K562 (cell line): Measurements from ENCODE around the gene SNRNP40. TPM values are rescaled to one million over a fixed set of nuclear protein-coding genes. Genes with fewer than 3 reads are reported as not detected.

Experiments used
- ATAC-seq: fragments of 200-7000 bp; cut with Tn5 transposase; 3 replicates; pipeline ENCODE4 v1.9.1; 2020; ENCODE audit warnings: moderate library complexity
- BruUV-seq: library from RNA; stranded (reverse); fragments of 400-500 nt; replicated peaks from 2 replicates; lab custom pipeline; 2021; lab: Mats Ljungman, UMichigan
- CTCF ChIA-PET: fragments of 300-600 bp; formaldehyde crosslinking; extraction: SDS; loops from one replicate; lab custom pipeline; 2021; ENCODE audit warnings: low intra/inter-chr PET ratio; lab: Yijun Ruan, JAX
- POLR2A ChIA-PET: fragments of 300-600, 350-650 bp; sonication (Branson Sonifier 250); formaldehyde crosslinking; extraction: SDS; loops from one replicate; lab custom pipeline; 2021; ENCODE audit warnings: antibody characterized with exemption, inconsistent platforms; lab: Yijun Ruan, JAX
- DNase-seq, 4 experiments: peaks; one replicate each; pipeline versions ENCODE4 v3.0.0 to v3.0.0-alpha.2; 2011 to 2018; ENCODE audit warnings: low spot score in 3 of 4, mixed read lengths in 3 of 4; ENCODE audit errors: extremely low read depth in 1 of 4
- FAIRE-seq: peaks from 2 replicates; lab custom pipeline; 2011; peaks lifted over from hg19 to GRCh38; lab: Jason Lieb, UNC
- H2AFZ ChIP-seq: 2 replicates; pipeline ENCODE4 v1.6.0; 2011; ENCODE audit warnings: low read depth, low read length, control low read depth, inconsistent platforms
- H3K27ac ChIP-seq: fragments of 200-600 bp; 3 replicates; pipeline ENCODE4 v1.8.0; 2011; ENCODE audit warnings: low read depth, mild to moderate bottlenecking, control low read depth, inconsistent platforms, low read length, moderate library complexity, mixed read lengths; ENCODE audit errors: extremely low read depth
- H3K27me3 ChIP-seq, 2 experiments: fragments of 300-600 bp in 1 of 2; 2 replicates in 1 of 2; 3 replicates in 1 of 2; pipeline versions ENCODE4 v1.6.0 to v1.8.0; 2011; ENCODE audit warnings: inconsistent platforms in 2 of 2, low read length in 2 of 2, mild to moderate bottlenecking in 1 of 2, mixed read lengths in 1 of 2, moderate library complexity in 1 of 2; ENCODE audit not compliant: control insufficient read depth in 2 of 2, insufficient read depth in 2 of 2
- H3K36me3 ChIP-seq: fragments of 300-600 bp; 3 replicates; pipeline ENCODE4 v1.8.0; 2011; ENCODE audit warnings: mild to moderate bottlenecking, low read length, inconsistent platforms; ENCODE audit not compliant: control insufficient read depth, insufficient read depth
- H3K4me1 ChIP-seq, 2 experiments: fragments of 200-600 bp in 1 of 2; replicated peaks in 1 of 2; 2 replicates in 1 of 2; 3 replicates in 1 of 2; pipeline versions ENCODE4 v1.5.1 to v1.8.0; 2011; ENCODE audit warnings: inconsistent platforms in 2 of 2, low read length in 2 of 2, mild to moderate bottlenecking in 1 of 2, mixed read lengths in 1 of 2, moderate library complexity in 1 of 2; ENCODE audit not compliant: control insufficient read depth in 2 of 2, insufficient read depth in 2 of 2
- H3K4me2 ChIP-seq: 2 replicates; pipeline ENCODE4 v1.6.1; 2011; ENCODE audit warnings: low read length, control low read depth, inconsistent platforms, mixed read lengths; ENCODE audit not compliant: insufficient read depth
- H3K4me3 ChIP-seq: fragments of 200-600 bp; sonication (generic), shearing (Covaris generic); 2 replicates; pipeline ENCODE4 v1.5.1; 2016; ENCODE audit warnings: control low read depth, inconsistent platforms
- H3K79me2 ChIP-seq: fragments of 200-600 bp; 3 replicates; pipeline ENCODE4 v1.8.0; 2011; ENCODE audit warnings: low read length, inconsistent platforms; ENCODE audit not compliant: control insufficient read depth, insufficient read depth
- H3K9ac ChIP-seq, 2 experiments: 2 replicates each; pipeline versions ENCODE4 v1.6.0 to v1.6.1; 2011; ENCODE audit warnings: low read depth in 2 of 2, low read length in 2 of 2, control low read depth in 1 of 2, inconsistent platforms in 1 of 2, mild to moderate bottlenecking in 1 of 2, mixed read lengths in 1 of 2; ENCODE audit not compliant: insufficient read depth in 1 of 2
- H3K9me1 ChIP-seq: one replicate; pipeline ENCODE4 v1.6.0; 2011; ENCODE audit warnings: inconsistent platforms, mild to moderate bottlenecking, low read length, moderate library complexity; ENCODE audit not compliant: control insufficient read depth, insufficient read depth
- H3K9me3 ChIP-seq: replicated peaks from 2 replicates; pipeline ENCODE4 v1.5.1; 2011; ENCODE audit warnings: low read depth, low read length, inconsistent platforms; ENCODE audit not compliant: control insufficient read depth, insufficient read depth
- H4K20me1 ChIP-seq: replicated peaks from 2 replicates; pipeline ENCODE4 v1.6.1; 2011; ENCODE audit warnings: low read length, inconsistent platforms, mixed read lengths; ENCODE audit not compliant: control insufficient read depth, insufficient read depth
- BACH1 ChIP-seq: fragments of 200-800 bp; sonication (Bioruptor generic); IDR thresholded peaks from 2 replicates; pipeline ENCODE4 v1.6.1; 2016; ENCODE audit warnings: missing genetic modification characterization, missing compliant biosample characterization
- DIDO1 ChIP-seq: fragments of 450-650 bp; IDR thresholded peaks from 2 replicates; pipeline ENCODE4 v1.6.1; 2016; ENCODE audit warnings: low read depth, missing biosample characterization, missing genetic modification characterization
- FOS ChIP-seq: IDR thresholded peaks from 3 replicates; pipeline ENCODE4 v1.6.1; 2011; ENCODE audit not compliant: insufficient read length; ENCODE audit errors: extremely low read depth
- HNRNPLL ChIP-seq: fragments of 200-400 bp; formaldehyde crosslinking; IDR thresholded peaks from 2 replicates; pipeline ENCODE4 v1.6.1; 2017; ENCODE audit warnings: low read length, low read depth, mild to moderate bottlenecking; ENCODE audit not compliant: poor library complexity, severe bottlenecking
- KDM5B ChIP-seq: fragments of 200-600 bp; sonication (generic); IDR thresholded peaks from 2 replicates; pipeline ENCODE4 v1.6.1; 2012; ENCODE audit warnings: low read depth, mild to moderate bottlenecking, moderate library complexity, low read length, control low read depth, inconsistent platforms; ENCODE audit not compliant: insufficient replicate concordance
- LCOR ChIP-seq: sonication (generic); formaldehyde crosslinking; IDR thresholded peaks from 2 replicates; pipeline ENCODE4 v1.8.0; 2022; ENCODE audit warnings: mild to moderate bottlenecking, missing genetic modification reagents
- MAFF ChIP-seq: IDR thresholded peaks from 2 replicates; pipeline ENCODE4 v1.6.1; 2012; ENCODE audit warnings: low read length, improper control_type of control experiment
- MECOM ChIP-seq: fragments of 250-450 bp; sonication (Bioruptor Pico); IDR thresholded peaks from 2 replicates; pipeline ENCODE4 v1.8.0; 2022; ENCODE audit warnings: inconsistent platforms
- NRF1 ChIP-seq, 2 experiments: fragments of 450-650 bp; IDR thresholded peaks in 1 of 2; conservative IDR thresholded peaks in 1 of 2; 2 replicates each; pipeline ENCODE4 v1.6.1; 2014; ENCODE audit warnings: mild to moderate bottlenecking in 2 of 2
- POLR2AphosphoS2 ChIP-seq: IDR thresholded peaks from 2 replicates; pipeline ENCODE4 v1.6.1; 2012; ENCODE audit warnings: low read length, improper control_type of control experiment
- RAD51 ChIP-seq: fragments of 450-650 bp; IDR thresholded peaks from 2 replicates; pipeline ENCODE4 v1.7.1; 2016; ENCODE audit warnings: low read depth, mild to moderate bottlenecking, borderline replicate concordance
- RBM15 ChIP-seq: fragments of 200-400 bp; formaldehyde crosslinking; IDR thresholded peaks from 2 replicates; pipeline ENCODE4 v1.6.1; 2018; ENCODE audit warnings: mild to moderate bottlenecking, low read length, moderate library complexity; ENCODE audit not compliant: insufficient read depth
- SIN3A ChIP-seq, 2 experiments: fragments of 150-350 bp in 1 of 2; IDR thresholded peaks; 2 replicates each; pipeline ENCODE4 v1.6.1; 2011 to 2016; ENCODE audit warnings: borderline replicate concordance in 2 of 2, low read depth in 2 of 2, low read length in 2 of 2, mild to moderate bottlenecking in 2 of 2, moderate library complexity in 2 of 2; ENCODE audit not compliant: control insufficient read depth in 1 of 2
- SMAD3 ChIP-seq: fragments of 450-650 bp; formaldehyde crosslinking; conservative IDR thresholded peaks from 2 replicates; pipeline ENCODE4 v1.4.0; 2020; ENCODE audit warnings: mild to moderate bottlenecking
- STAT5B ChIP-seq: fragments of 250-450 bp; sonication (Bioruptor Pico); IDR thresholded peaks from 2 replicates; pipeline ENCODE4 v1.8.0; 2021; ENCODE audit warnings: mild to moderate bottlenecking, inconsistent platforms
- ZNF217 ChIP-seq: sonication (generic); formaldehyde crosslinking; IDR thresholded peaks from 2 replicates; pipeline ENCODE4 v1.8.0; 2022; ENCODE audit warnings: mild to moderate bottlenecking, missing genetic modification reagents
- ZNF561 ChIP-seq: fragments of 450-650 bp; formaldehyde crosslinking; conservative IDR thresholded peaks from 2 replicates; pipeline ENCODE4 v1.4.0; 2020; ENCODE audit warnings: mild to moderate bottlenecking, moderate library complexity
- WGBS: fragments of 100-300 bp; shearing (Covaris generic); methylation state at CpG from one replicate; pipeline ENCODE4 v1.1.6; 2016; ENCODE audit warnings: low coverage, mixed read lengths; ENCODE audit not compliant: insufficient coverage; ENCODE audit errors: missing lambda C conversion rate; 5-methylcytosine and 5-hydroxymethylcytosine counted together
- in situ Hi-C: fragments of 300-500 bp; cut with MboI; formaldehyde crosslinking; loops from 4 replicates; pipeline ENCODE4 v1.15.0; 2018; ENCODE audit warnings: inconsistent platforms, mixed read lengths
- intact Hi-C: fragments of 100-400 bp; cut with micrococcal nuclease; formaldehyde crosslinking; loops from 2 replicates; pipeline ENCODE4 v1.14.2; 2022
- polyA plus RNA-seq, 8 experiments: library from polyadenylated mRNA; depleted of rRNA in 4 of 8; stranded (reverse) in 5 of 8; unstranded in 3 of 8; fragments of >200 nt; fragmentation: Nextera tagmentation in 2 of 8; fragmentation: Illumina TruSeq in 1 of 8; extraction: Ambion mirVana in 2 of 8; extraction: Trizol in 1 of 8; gene quantifications; 2 replicates each; pipeline versions ENCODE4 v1.2.1 to v1.2.3, GENCODE V29; 2011 to 2014; ENCODE audit warnings: inconsistent platforms in 1 of 8, missing spikeins in 1 of 8
- total RNA-seq, 7 experiments: library from RNA; depleted of rRNA in 6 of 7; stranded (reverse); fragments of >200 nt in 6 of 7; fragmentation: Illumina TruSeq in 2 of 7; extraction: Trizol in 2 of 7; gene quantifications; 2 replicates each; pipeline versions ENCODE4 v1.2.1 to v1.2.3, GENCODE V29; 2011 to 2021; ENCODE audit warnings: low replicate concordance in 1 of 7
- TF ChIP-seq, protein P1 (sequence below): IDR thresholded peaks from 2 replicates; pipeline ENCODE4 v1.6.1; 2011; ENCODE audit warnings: borderline replicate concordance, low read depth, mild to moderate bottlenecking, moderate library complexity, low read length; ENCODE audit not compliant: insufficient read depth, poor library complexity, severe bottlenecking
- TF ChIP-seq, protein P2 (sequence below): sonication (generic); formaldehyde crosslinking; IDR thresholded peaks from 2 replicates; pipeline ENCODE4 v1.8.0; 2022; ENCODE audit warnings: mild to moderate bottlenecking, missing genetic modification reagents

Gene SNRNP40
- total and polyA plus RNA-seq, 9 of the 15 experiments (the other 6 are each of a cell fraction or from before 2014, with no cell fraction given), result 48.7 to 278 (median 163) TPM

DNA sequence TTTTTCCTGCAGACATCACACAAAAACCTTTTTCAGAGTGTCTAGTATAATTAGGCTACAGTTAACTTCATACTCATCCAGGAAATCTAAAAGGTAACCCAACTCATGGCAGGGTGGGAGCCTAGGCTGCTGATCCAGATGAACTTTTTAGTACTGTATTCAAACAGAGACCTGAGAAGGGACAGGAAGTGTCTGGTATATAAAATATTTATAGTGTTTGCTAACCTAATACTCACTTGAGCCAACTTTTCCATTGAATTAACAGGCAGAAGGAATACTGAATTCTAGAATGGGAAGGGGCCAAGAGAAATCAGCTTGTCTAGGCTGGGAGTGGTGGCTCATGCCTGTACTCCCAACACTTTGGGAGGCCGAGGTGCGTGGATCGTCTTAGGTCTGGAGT is 34.7 kb downstream of the SNRNP40 start:
- Histone ChIP-seq H3K79me2 (no peaks in the 10 kb centered on the region), H3K4me3 (no peak overlapping the region), H3K9ac (no peak overlapping the region), H3K36me3 (peaks cover 88% of the 10 kb centered on the region), H4K20me1 (peaks cover 2% of the 10 kb centered on the region; the same call in 1 of the 2 replicates), H3K27me3 (no peaks in the 10 kb centered on the region), H3K4me1 (no peaks in the 10 kb centered on the region), H3K27ac (no peak overlapping the region), H3K4me2 (no peak overlapping the region), H3K9me1 (no peaks in the 10 kb centered on the region), H3K9me3 (no peaks in the 10 kb centered on the region), H2AFZ (no peak overlapping the region)
- no peak for ATAC-seq
- in situ Hi-C loops (no loop called here), intact Hi-C loops (no loop called here)
- 95% methylated on average over 3 of the region's 3 CpGs for WGBS
- no peak for FAIRE-seq
- ChIA-PET CTCF (no interaction called here), POLR2A (interaction anchor here (0.5 to 0.7 kb wide), 2 partner anchors 35 to 719 kb away, joined by 3 to 4 read pairs; partner anchors contain the start of genes SNRNP40 and ZCCHC17)
- TF ChIP-seq DIDO1 (no peak), RBM15 (no peak), KDM5B (no peak), MAFF (no peak), POLR2AphosphoS2 (no peak), STAT5B (no peak), MECOM (CRISPR knock-in tag) (no peak), RAD51 (no peak), LCOR (CRISPR knock-in tag) (no peak), ZNF561 (CRISPR knock-in tag) (no peak), NRF1 (conservative IDR thresholded peaks at IDR 0.05 in 1 of 2, IDR thresholded peaks at IDR 0.05 in 1 of 2) (no peak), SIN3A (IDR thresholded peaks at IDR 0.05; ENCODE audit: borderline replicate concordance in 2 of 2, control insufficient read depth in 1 of 2, low read depth in 2 of 2, low read length in 2 of 2) (no peak), SMAD3 (no peak), ZNF217 (CRISPR knock-in tag) (no peak), FOS (no peak), HNRNPLL (no peak), BACH1 (tag) (no peak)
- TF ChIP-seq, protein P1, sequence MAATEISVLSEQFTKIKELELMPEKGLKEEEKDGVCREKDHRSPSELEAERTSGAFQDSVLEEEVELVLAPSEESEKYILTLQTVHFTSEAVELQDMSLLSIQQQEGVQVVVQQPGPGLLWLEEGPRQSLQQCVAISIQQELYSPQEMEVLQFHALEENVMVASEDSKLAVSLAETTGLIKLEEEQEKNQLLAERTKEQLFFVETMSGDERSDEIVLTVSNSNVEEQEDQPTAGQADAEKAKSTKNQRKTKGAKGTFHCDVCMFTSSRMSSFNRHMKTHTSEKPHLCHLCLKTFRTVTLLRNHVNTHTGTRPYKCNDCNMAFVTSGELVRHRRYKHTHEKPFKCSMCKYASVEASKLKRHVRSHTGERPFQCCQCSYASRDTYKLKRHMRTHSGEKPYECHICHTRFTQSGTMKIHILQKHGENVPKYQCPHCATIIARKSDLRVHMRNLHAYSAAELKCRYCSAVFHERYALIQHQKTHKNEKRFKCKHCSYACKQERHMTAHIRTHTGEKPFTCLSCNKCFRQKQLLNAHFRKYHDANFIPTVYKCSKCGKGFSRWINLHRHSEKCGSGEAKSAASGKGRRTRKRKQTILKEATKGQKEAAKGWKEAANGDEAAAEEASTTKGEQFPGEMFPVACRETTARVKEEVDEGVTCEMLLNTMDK, result no peak
- TF ChIP-seq, protein P2, sequence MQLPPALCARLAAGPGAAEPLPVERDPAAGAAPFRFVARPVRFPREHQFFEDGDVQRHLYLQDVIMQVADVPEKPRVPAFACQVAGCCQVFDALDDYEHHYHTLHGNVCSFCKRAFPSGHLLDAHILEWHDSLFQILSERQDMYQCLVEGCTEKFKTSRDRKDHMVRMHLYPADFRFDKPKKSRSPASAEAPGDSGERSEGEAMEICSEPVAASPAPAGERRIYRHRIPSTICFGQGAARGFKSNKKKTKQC, result no peak
- no TSS peak for BruUV-seq
- no peak for DNase-seq
